KMS-11 (cell line): Measurements from ENCODE around the gene CSF2.

Source experiments
- H2AFZ ChIP-seq: fragments of 200-600 bp; sonication (generic); 2 replicates; pipeline ENCODE4 v1.6.1; 2016; ENCODE audit warnings: antibody characterized with exemption, mixed run types, low read depth
- H3K27ac ChIP-seq: fragments of 200-600 bp; sonication (generic); 2 replicates; pipeline ENCODE4 v1.6.1; 2016; ENCODE audit warnings: mild to moderate bottlenecking, mixed run types
- H3K27me3 ChIP-seq: fragments of 200-600 bp; sonication (generic); 2 replicates; pipeline ENCODE4 v1.6.1; 2017; ENCODE audit warnings: mild to moderate bottlenecking, low read depth, mixed run types, moderate library complexity; ENCODE audit not compliant: insufficient read depth
- H3K36me3 ChIP-seq: fragments of 200-600 bp; sonication (generic); 2 replicates; pipeline ENCODE4 v1.6.1; 2017; ENCODE audit warnings: mild to moderate bottlenecking, mixed run types; ENCODE audit not compliant: insufficient read depth
- H3K4me1 ChIP-seq: fragments of 200-600 bp; sonication (generic); 2 replicates; pipeline ENCODE4 v1.6.1; 2016; ENCODE audit warnings: mild to moderate bottlenecking, low read depth, mixed run types; ENCODE audit not compliant: poor library complexity, severe bottlenecking
- H3K4me2 ChIP-seq: fragments of 200-600 bp; sonication (generic); 2 replicates; pipeline ENCODE4 v1.7.0; 2016; ENCODE audit warnings: mild to moderate bottlenecking, mixed run types
- H3K4me3 ChIP-seq: fragments of 200-600 bp; sonication (generic); IDR thresholded peaks from 2 replicates; pipeline ENCODE4 v1.6.1; 2017; ENCODE audit warnings: low read depth, low read length, mixed read lengths; ENCODE audit not compliant: insufficient read depth
- H3K79me2 ChIP-seq: fragments of 200-600 bp; sonication (generic); 2 replicates; pipeline ENCODE4 v1.6.1; 2016; ENCODE audit warnings: low read depth, mixed run types; ENCODE audit not compliant: insufficient read depth
- H3K9ac ChIP-seq: fragments of 200-600 bp; sonication (generic); 2 replicates; pipeline ENCODE4 v1.6.1; 2016; ENCODE audit warnings: mild to moderate bottlenecking, mixed run types
- H4K20me1 ChIP-seq: fragments of 200-600 bp; sonication (generic); 2 replicates; pipeline ENCODE4 v1.6.1; 2016; ENCODE audit warnings: mild to moderate bottlenecking, mixed run types; ENCODE audit not compliant: insufficient read depth
- CTCF ChIP-seq: fragments of 200-600 bp; sonication (generic); conservative IDR thresholded peaks from 2 replicates; pipeline ENCODE4 v1.6.1; 2017; ENCODE audit warnings: low read depth, mild to moderate bottlenecking, antibody characterized with exemption, low read length, moderate library complexity, mixed read lengths

CSF2 gene

GRCh38 chr5:132065351-132065937 lies 8.1 kb upstream of the CSF2 start:
- no peak overlapping the region for H2AFZ ChIP-seq
- H3K4me3 ChIP-seq = no peak overlapping the region

GRCh38 chr5:132065951-132066701 lies 7.5 kb upstream of the CSF2 start:
- H2AFZ ChIP-seq = no peak overlapping the region

More at GRCh38 chr5:132065351-132065937, 8.1 kb upstream of the CSF2 start:
- peaks cover 14% of the 10 kb centered on the region for H3K4me1 ChIP-seq
- H3K79me2 ChIP-seq = no peaks in the 10 kb centered on the region
- H4K20me1 ChIP-seq = no peaks in the 10 kb centered on the region
- TF ChIP-seq CTCF = peak; percentile 70; the same call in 1 of the 2 replicates
- H3K9ac ChIP-seq = no peak overlapping the region
- no peak overlapping the region for H3K27ac ChIP-seq
- H3K36me3 ChIP-seq = no peaks in the 10 kb centered on the region
- no peak overlapping the region for H3K4me2 ChIP-seq
- no peaks in the 10 kb centered on the region for H3K27me3 ChIP-seq

GRCh38 chr5:132066871-132067270 lies 6.7 kb upstream of the CSF2 start:
- TF ChIP-seq CTCF = no peak
- no peak overlapping the region for H3K9ac ChIP-seq

More at GRCh38 chr5:132065951-132066701, 7.5 kb upstream of the CSF2 start:
- no peak overlapping the region for H3K9ac ChIP-seq
- no peak overlapping the region for H3K4me2 ChIP-seq
- H3K4me3 ChIP-seq = no peak overlapping the region
- H3K4me1 ChIP-seq = peaks cover 14% of the 10 kb centered on the region
- H3K36me3 ChIP-seq = no peaks in the 10 kb centered on the region
- no peak overlapping the region for H3K27ac ChIP-seq
- H4K20me1 ChIP-seq = no peaks in the 10 kb centered on the region
- TF ChIP-seq CTCF = no peak
- no peaks in the 10 kb centered on the region for H3K79me2 ChIP-seq
- H3K27me3 ChIP-seq = no peaks in the 10 kb centered on the region

GRCh38 chr5:132067451-132067850 lies 6.1 kb upstream of the CSF2 start:
- Histone ChIP-seq H3K27me3 (no peaks in the 10 kb centered on the region), H3K4me2 (no peak overlapping the region), H3K9ac (no peak overlapping the region), H4K20me1 (no peaks in the 10 kb centered on the region), H3K4me1 (peaks cover 14% of the 10 kb centered on the region), H2AFZ (no peak overlapping the region), H3K4me3 (no peak overlapping the region), H3K27ac (no peak overlapping the region), H3K79me2 (no peaks in the 10 kb centered on the region), H3K36me3 (no peaks in the 10 kb centered on the region)
- TF ChIP-seq CTCF = no peak

More at GRCh38 chr5:132066871-132067270, 6.7 kb upstream of the CSF2 start:
- Histone ChIP-seq H3K36me3 (no peaks in the 10 kb centered on the region), H3K79me2 (no peaks in the 10 kb centered on the region), H2AFZ (no peak overlapping the region), H3K4me3 (no peak overlapping the region), H3K4me1 (peaks cover 14% of the 10 kb centered on the region), H4K20me1 (no peaks in the 10 kb centered on the region), H3K27ac (no peak overlapping the region), H3K27me3 (no peaks in the 10 kb centered on the region), H3K4me2 (no peak overlapping the region)
